Uterus (tissue), 2 donors: ENCODE data around the gene NMS.

Experiments
- POLR2A ChIP-seq, 2 donors: fragments of 450-650 bp; IDR thresholded peaks; one replicate each; pipeline ENCODE4 v1.6.1; 2016; ENCODE audit warnings: antibody characterized with exemption in 2 of 2, mild to moderate bottlenecking in 1 of 2, moderate library complexity in 1 of 2
- TF ChIP-seq, protein P1 (sequence below), 4 experiments: fragments of 200-600 bp in 2 of 4; fragments of 450-650 bp in 2 of 4; sonication (generic) in 2 of 4; IDR thresholded peaks; one replicate each; pipeline ENCODE4 v1.5.1; 2016 to 2019; ENCODE audit warnings: antibody characterized with exemption in 4 of 4, mild to moderate bottlenecking in 2 of 4, moderate library complexity in 1 of 4

DNA sequence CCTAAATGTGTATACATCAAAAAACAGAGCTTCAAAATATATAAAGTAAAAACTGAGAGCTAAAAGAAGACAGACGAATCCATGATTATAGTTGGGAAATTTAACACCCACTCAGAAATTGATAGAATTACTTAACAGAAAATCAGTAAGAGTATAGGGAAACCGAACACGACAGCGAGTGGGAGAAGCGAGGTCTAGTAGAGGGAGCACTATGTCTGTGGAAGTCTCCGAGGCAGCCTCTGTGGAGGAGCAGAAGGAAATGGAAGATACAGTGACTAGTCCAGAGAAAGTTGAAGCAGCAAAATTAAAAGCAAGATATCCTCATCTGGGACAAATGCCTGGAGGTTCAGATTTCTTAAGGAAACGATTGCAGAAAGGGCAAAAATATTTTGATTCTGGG, 38.8 kb downstream of the NMS start:
- TF ChIP-seq, protein P1, sequence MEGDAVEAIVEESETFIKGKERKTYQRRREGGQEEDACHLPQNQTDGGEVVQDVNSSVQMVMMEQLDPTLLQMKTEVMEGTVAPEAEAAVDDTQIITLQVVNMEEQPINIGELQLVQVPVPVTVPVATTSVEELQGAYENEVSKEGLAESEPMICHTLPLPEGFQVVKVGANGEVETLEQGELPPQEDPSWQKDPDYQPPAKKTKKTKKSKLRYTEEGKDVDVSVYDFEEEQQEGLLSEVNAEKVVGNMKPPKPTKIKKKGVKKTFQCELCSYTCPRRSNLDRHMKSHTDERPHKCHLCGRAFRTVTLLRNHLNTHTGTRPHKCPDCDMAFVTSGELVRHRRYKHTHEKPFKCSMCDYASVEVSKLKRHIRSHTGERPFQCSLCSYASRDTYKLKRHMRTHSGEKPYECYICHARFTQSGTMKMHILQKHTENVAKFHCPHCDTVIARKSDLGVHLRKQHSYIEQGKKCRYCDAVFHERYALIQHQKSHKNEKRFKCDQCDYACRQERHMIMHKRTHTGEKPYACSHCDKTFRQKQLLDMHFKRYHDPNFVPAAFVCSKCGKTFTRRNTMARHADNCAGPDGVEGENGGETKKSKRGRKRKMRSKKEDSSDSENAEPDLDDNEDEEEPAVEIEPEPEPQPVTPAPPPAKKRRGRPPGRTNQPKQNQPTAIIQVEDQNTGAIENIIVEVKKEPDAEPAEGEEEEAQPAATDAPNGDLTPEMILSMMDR (IDR thresholded peaks at IDR 0.05), result no peak
- no peak for TF ChIP-seq POLR2A (IDR thresholded peaks at IDR 0.05)
